ENCODE results near the gene RPS6KA2.

Gene RPS6KA2

GRCh38 chr6:166477647-166478365 lies 149.2 kb downstream of the RPS6KA2 start:
- ChIA-PET POLR2A (ENCODE audit: low non-redundant PET) (no interaction called here), CTCF (no interaction called here)
- DNase-seq (ENCODE audit: low spot score) = no peak
- H3K27ac ChIP-seq = 0 out of 2 replicates have a peak overlapping the region, but pooled peaks have one; percentile 2
- TF ChIP-seq CTCF (conservative IDR thresholded peaks at IDR 0.05; ENCODE audit: low read depth) = no peak

- CTCF ChIA-PET = no interaction called here
- no peak for TF ChIP-seq CTCF (conservative IDR thresholded peaks at IDR 0.05; ENCODE audit: low read depth)
- POLR2A ChIA-PET (ENCODE audit: low non-redundant PET) = no interaction called here
- H3K27ac ChIP-seq = no peak overlapping the region; the same call in 1 of the 2 replicates
- DNase-seq (ENCODE audit: low spot score) = no peak
Observed at GRCh38 chr6:166476634-166477215, 150.3 kb downstream of the RPS6KA2 start.

GRCh38 chr6:166476061-166476591 lies 150.9 kb downstream of the RPS6KA2 start:
- H3K27ac ChIP-seq = peak overlapping the region; percentile 7; the same call in 1 of the 2 replicates
- ChIA-PET CTCF (interaction anchor here (0.6 kb wide), 1 partner anchor 99 kb away, joined by 3 read pairs; no protein-coding TSS in a partner anchor), POLR2A (ENCODE audit: low non-redundant PET) (interaction anchor here (0.5 kb wide), 1 partner anchor 59 kb away, joined by 3 read pairs; no protein-coding TSS in a partner anchor)
- no peak for DNase-seq (ENCODE audit: low spot score)
- TF ChIP-seq CTCF (conservative IDR thresholded peaks at IDR 0.05; ENCODE audit: low read depth) = no peak

GRCh38 chr6:166474721-166475565 lies 152.1 kb downstream of the RPS6KA2 start:
- ChIA-PET POLR2A (ENCODE audit: low non-redundant PET) (no interaction called here), CTCF (no interaction called here)
- peak overlapping the region; percentile 35 for H3K27ac ChIP-seq
- no peak for DNase-seq (ENCODE audit: low spot score)
- no peak for TF ChIP-seq CTCF (conservative IDR thresholded peaks at IDR 0.05; ENCODE audit: low read depth)

- no peak for DNase-seq (ENCODE audit: low spot score)
- no peak for TF ChIP-seq CTCF (conservative IDR thresholded peaks at IDR 0.05; ENCODE audit: low read depth)
- H3K27ac ChIP-seq = peak overlapping the region; percentile 9; the same call in 1 of the 2 replicates
- ChIA-PET POLR2A (ENCODE audit: low non-redundant PET) (no interaction called here), CTCF (no interaction called here)
Observed at GRCh38 chr6:166473886-166474571, 153.0 kb downstream of the RPS6KA2 start.

GRCh38 chr6:166472636-166473035 lies 154.4 kb downstream of the RPS6KA2 start:
- POLR2A ChIA-PET (ENCODE audit: low non-redundant PET) = no interaction called here
- DNase-seq (ENCODE audit: low spot score) = no peak
- H3K27ac ChIP-seq = no peak overlapping the region
- TF ChIP-seq CTCF (conservative IDR thresholded peaks at IDR 0.05; ENCODE audit: low read depth) = no peak
- CTCF ChIA-PET = no interaction called here

Data from RWPE1 (cell line).